HepG2 (cell line): ENCODE data around the gene TBL3. TPM values are rescaled to one million over a fixed set of nuclear protein-coding genes. Genes with fewer than 3 reads are reported as not detected.

Experiments
- ATF2 ChIP-seq: sonication (generic); formaldehyde crosslinking; IDR thresholded peaks from 2 replicates; pipeline ENCODE4 v1.4.0; 2020; ENCODE audit warnings: missing genetic modification reagents
- ATF7 ChIP-seq, 2 experiments: fragments of 450-650 bp in 1 of 2; sonication (generic) in 1 of 2; formaldehyde crosslinking in 1 of 2; IDR thresholded peaks; 2 replicates each; pipeline versions ENCODE4 v1.4.0 to v1.6.1; 2016 to 2020; ENCODE audit warnings: antibody characterized with exemption in 1 of 2, mild to moderate bottlenecking in 1 of 2, missing genetic modification reagents in 1 of 2
- BORCS8-MEF2B ChIP-seq: sonication (generic); formaldehyde crosslinking; IDR thresholded peaks from 2 replicates; pipeline ENCODE4 v1.8.0; 2022; ENCODE audit warnings: mild to moderate bottlenecking, missing genetic modification reagents
- FOXA3 ChIP-seq: IDR thresholded peaks from 2 replicates; pipeline ENCODE4 v1.6.1; 2016; ENCODE audit warnings: missing genetic modification reagents, missing compliant biosample characterization
- FOXP4 ChIP-seq: sonication (generic); formaldehyde crosslinking; IDR thresholded peaks from 2 replicates; pipeline ENCODE4 v1.4.0; 2020; ENCODE audit warnings: missing genetic modification reagents
- GABPB1 ChIP-seq: IDR thresholded peaks from 2 replicates; pipeline ENCODE4 v1.6.1; 2016; ENCODE audit warnings: mild to moderate bottlenecking, missing genetic modification reagents, moderate library complexity, missing compliant biosample characterization
- GATAD1 ChIP-seq: IDR thresholded peaks from 2 replicates; pipeline ENCODE4 v1.6.1; 2016; ENCODE audit warnings: missing genetic modification reagents, missing compliant biosample characterization
- HDAC2 ChIP-seq: sonication (generic); formaldehyde crosslinking; IDR thresholded peaks from 2 replicates; pipeline ENCODE4 v1.4.0; 2020; ENCODE audit warnings: missing genetic modification reagents
- HNRNPUL1 ChIP-seq: fragments of 200-400 bp; formaldehyde crosslinking; IDR thresholded peaks from 2 replicates; pipeline ENCODE4 v1.6.1; 2017; ENCODE audit warnings: low read depth, mild to moderate bottlenecking, low read length, moderate library complexity
- IRF2 ChIP-seq: IDR thresholded peaks from 2 replicates; pipeline ENCODE4 v1.6.1; 2018; ENCODE audit warnings: missing genetic modification reagents, missing compliant biosample characterization
- KDM5B ChIP-seq: sonication (generic); formaldehyde crosslinking; IDR thresholded peaks from 2 replicates; pipeline ENCODE4 v1.4.0; 2020; ENCODE audit warnings: missing genetic modification reagents, mild to moderate bottlenecking, borderline replicate concordance
- MIER2 ChIP-seq: IDR thresholded peaks from 2 replicates; pipeline ENCODE4 v1.6.1; 2016; ENCODE audit warnings: missing biosample characterization, missing genetic modification reagents
- MLLT10 ChIP-seq: sonication (generic); formaldehyde crosslinking; IDR thresholded peaks from 2 replicates; pipeline ENCODE4 v1.4.0; 2020; ENCODE audit warnings: missing genetic modification reagents
- MTA1 ChIP-seq: sonication (generic); formaldehyde crosslinking; IDR thresholded peaks from 2 replicates; pipeline ENCODE4 v1.4.0; 2020; ENCODE audit warnings: missing genetic modification reagents, mild to moderate bottlenecking, borderline replicate concordance
- MXD1 ChIP-seq: sonication (generic); formaldehyde crosslinking; IDR thresholded peaks from 2 replicates; pipeline ENCODE4 v1.4.0; 2020; ENCODE audit warnings: mild to moderate bottlenecking, missing genetic modification reagents
- NCOA2 ChIP-seq: sonication (generic); formaldehyde crosslinking; IDR thresholded peaks from 2 replicates; pipeline ENCODE4 v1.8.0; 2022; ENCODE audit warnings: inconsistent platforms
- SIN3A ChIP-seq: IDR thresholded peaks from 2 replicates; pipeline ENCODE4 v1.6.1; 2011; ENCODE audit warnings: low read depth, mild to moderate bottlenecking, control low read depth, low read length, borderline replicate concordance
- SOX13 ChIP-seq, 3 experiments: fragments of 450-650 bp in 1 of 3; sonication (generic) in 1 of 3; formaldehyde crosslinking in 1 of 3; IDR thresholded peaks in 2 of 3; conservative IDR thresholded peaks in 1 of 3; 2 replicates each; pipeline versions ENCODE4 v1.5.0 to v1.6.1; 2016 to 2020; ENCODE audit warnings: antibody characterized with exemption in 1 of 3, mild to moderate bottlenecking in 1 of 3, missing compliant biosample characterization in 1 of 3, missing genetic modification reagents in 1 of 3, moderate library complexity in 1 of 3
- SOX6 ChIP-seq, 2 experiments: fragments of 450-650 bp in 1 of 2; sonication (generic) in 1 of 2; formaldehyde crosslinking in 1 of 2; IDR thresholded peaks; 2 replicates each; pipeline versions ENCODE4 v1.4.0 to v1.6.1; 2017 to 2020; ENCODE audit warnings: antibody characterized with exemption in 1 of 2, mild to moderate bottlenecking in 1 of 2, missing genetic modification reagents in 1 of 2
- ZBTB20 ChIP-seq: sonication (generic); formaldehyde crosslinking; IDR thresholded peaks from 2 replicates; pipeline ENCODE4 v1.8.1; 2023; ENCODE audit warnings: missing genetic modification reagents, low read depth, mild to moderate bottlenecking, borderline replicate concordance
- ZFX ChIP-seq: sonication (generic); formaldehyde crosslinking; IDR thresholded peaks from 2 replicates; pipeline ENCODE4 v1.4.0; 2020; ENCODE audit warnings: mild to moderate bottlenecking, low read depth, missing genetic modification reagents, moderate library complexity
- ZFY ChIP-seq: sonication (generic); formaldehyde crosslinking; IDR thresholded peaks from 2 replicates; pipeline ENCODE4 v1.4.0; 2020; ENCODE audit warnings: missing genetic modification reagents
- ZNF605 ChIP-seq: sonication (generic); formaldehyde crosslinking; IDR thresholded peaks from 2 replicates; pipeline ENCODE4 v1.8.0; 2022; ENCODE audit warnings: mild to moderate bottlenecking, missing genetic modification reagents
- ZNF780A ChIP-seq: sonication (generic); formaldehyde crosslinking; IDR thresholded peaks from 2 replicates; pipeline ENCODE4 v1.8.0; 2022; ENCODE audit warnings: mild to moderate bottlenecking, missing genetic modification reagents, moderate library complexity
- ZNF790 ChIP-seq: sonication (generic); formaldehyde crosslinking; IDR thresholded peaks from 2 replicates; pipeline ENCODE4 v1.8.0; 2022; ENCODE audit warnings: missing genetic modification reagents, mild to moderate bottlenecking, borderline replicate concordance
- polyA plus RNA-seq, 8 experiments: library from polyadenylated mRNA; depleted of rRNA in 3 of 8; stranded (reverse) in 7 of 8; unstranded in 1 of 8; fragments of >200 nt; fragmentation: Illumina TruSeq in 4 of 8; extraction: Trizol in 4 of 8; gene quantifications; 2 replicates each; pipeline versions ENCODE4 v1.2.1 to v1.2.3, GENCODE V29; 2011 to 2016; ENCODE audit warnings: low read depth in 4 of 8, missing spikeins in 1 of 8, mixed read lengths in 1 of 8; ENCODE audit not compliant: insufficient read depth in 1 of 8
- total RNA-seq, 5 experiments: library from RNA; depleted of rRNA; stranded (reverse); fragments of >200 nt; fragmentation: Illumina TruSeq; extraction: Trizol; gene quantifications; 2 replicates each; pipeline ENCODE4 v1.2.3, GENCODE V29; 2016; ENCODE audit warnings: low read depth in 1 of 5

Gene TBL3
- total and polyA plus RNA-seq, 2 of the 13 experiments (the other 11 are each of a cell fraction or from before 2014, with no cell fraction given) = 16.8 to 38.0 TPM

- peak; percentile 35; the same call in 1 of the 2 replicates for TF ChIP-seq MXD1 (CRISPR knock-in tag)
- TF ChIP-seq MIER2 (CRISPR knock-in tag) = no peak
- peak; percentile 59 for TF ChIP-seq ATF7 (IDR thresholded peaks at IDR 0.05)
- no peak for TF ChIP-seq ATF7 (CRISPR knock-in tag; IDR thresholded peaks at IDR 0.05)
- no peak for TF ChIP-seq HNRNPUL1
- 0 out of 2 replicates have a peak, but pooled peaks have one; percentile 14 for TF ChIP-seq BORCS8-MEF2B (CRISPR knock-in tag)
- no peak for TF ChIP-seq ZNF780A
- TF ChIP-seq ZNF790 = no peak
- TF ChIP-seq ZBTB20 = peak; percentile 25; the same call in 1 of the 2 replicates
- TF ChIP-seq GATAD1 (CRISPR knock-in tag) = 0 out of 2 replicates have a peak, but pooled peaks have one; percentile 13
- TF ChIP-seq ATF2 = 0 out of 2 replicates have a peak, but pooled peaks have one; percentile 24
- peak; percentile 51; the same call in 1 of the 2 replicates for TF ChIP-seq IRF2 (CRISPR knock-in tag)
- TF ChIP-seq GABPB1 (CRISPR knock-in tag) = peak; percentile 48
- peak; percentile 55 for TF ChIP-seq ZFY (CRISPR knock-in tag)
- TF ChIP-seq FOXP4 (CRISPR knock-in tag) = 0 out of 2 replicates have a peak, but pooled peaks have one; percentile 28
- TF ChIP-seq FOXA3 (CRISPR knock-in tag) = peak; percentile 57
- peak; percentile 30 for TF ChIP-seq ZFX (CRISPR knock-in tag)
- TF ChIP-seq NCOA2 (CRISPR knock-in tag) = 0 out of 2 replicates have a peak, but pooled peaks have one; percentile 19
- TF ChIP-seq SOX6 (IDR thresholded peaks at IDR 0.05) = no peak
- peak; percentile 42; the same call in 1 of the 2 replicates for TF ChIP-seq SOX6 (CRISPR knock-in tag; IDR thresholded peaks at IDR 0.05)
- no peak for TF ChIP-seq KDM5B (CRISPR knock-in tag)
- no peak for TF ChIP-seq SIN3A
- TF ChIP-seq HDAC2 (CRISPR knock-in tag) = peak; percentile 61; the same call in 1 of the 2 replicates
- no peak for TF ChIP-seq MLLT10 (CRISPR knock-in tag)
- no peak for TF ChIP-seq ZNF605 (CRISPR knock-in tag)
- TF ChIP-seq SOX13 (IDR thresholded peaks at IDR 0.05) = peak; percentile 26; the same call in 1 of the 2 replicates
- TF ChIP-seq SOX13 (CRISPR knock-in tag; conservative IDR thresholded peaks at IDR 0.05 in 1 of 2, IDR thresholded peaks at IDR 0.05 in 1 of 2) = no peak
- TF ChIP-seq MTA1 = peak; percentile 15; the same call in 1 of the 2 replicates
Observed at GRCh38 chr16:2015117-2015946, 43.5 kb downstream of the TBL3 start (continued).
